Measurements from ENCODE around the gene KIAA2012. TPM values are rescaled to one million over a fixed set of nuclear protein-coding genes. Genes with fewer than 3 reads are reported as not detected.
"Not testable (repeated sequence)": the region's sequence is repeated elsewhere in the genome, so short reads cannot be mapped to it uniquely, and the experiment has no call there.

The KIAA2012 gene
- total RNA-seq, 1 donor = not detected

DNA sequence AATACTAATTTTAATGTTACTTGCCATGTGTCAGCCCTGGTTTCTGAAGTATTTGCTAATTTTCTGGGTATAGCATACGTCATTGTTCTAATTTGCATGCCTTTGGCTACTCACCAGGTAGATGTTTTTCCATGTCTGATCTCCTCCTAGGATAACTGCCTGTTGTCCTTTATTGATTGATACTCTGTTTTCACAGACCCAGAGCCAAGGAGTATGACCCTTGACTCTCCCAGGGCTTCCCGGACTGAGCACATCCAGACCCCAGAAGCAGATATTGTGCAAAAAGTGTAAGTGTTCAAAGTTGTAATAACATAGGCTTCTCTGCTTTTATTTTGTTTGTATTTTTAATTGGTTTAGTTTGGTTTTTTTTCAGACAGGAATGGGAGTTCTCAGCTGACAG is 111.5 kb downstream of the KIAA2012 start:
- no peak for DNase-seq (ENCODE audit: low read depth in 2 of 3, low spot score in 2 of 3)

DNA sequence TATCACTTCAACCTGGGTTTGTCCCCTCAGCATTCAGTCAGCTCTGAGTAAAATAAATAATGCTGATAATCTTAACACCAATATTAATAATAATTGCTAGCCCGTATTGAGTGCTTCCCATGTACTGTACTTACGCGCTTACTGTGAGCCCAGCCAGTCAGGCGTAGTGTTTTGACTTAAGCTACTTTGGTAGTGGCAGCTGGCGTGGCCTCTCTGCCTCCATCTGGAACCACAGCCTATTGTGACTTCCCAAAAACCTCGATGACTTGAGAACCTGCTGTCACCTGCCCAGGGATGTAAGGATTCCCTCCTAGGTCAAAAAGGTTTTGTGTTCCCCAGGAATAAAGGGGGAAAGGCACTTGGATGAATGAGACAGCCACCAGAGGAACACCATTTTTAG is 112.1 kb downstream of the KIAA2012 start:
- no peak for DNase-seq (ENCODE audit: low read depth in 2 of 3, low spot score in 2 of 3)

DNA sequence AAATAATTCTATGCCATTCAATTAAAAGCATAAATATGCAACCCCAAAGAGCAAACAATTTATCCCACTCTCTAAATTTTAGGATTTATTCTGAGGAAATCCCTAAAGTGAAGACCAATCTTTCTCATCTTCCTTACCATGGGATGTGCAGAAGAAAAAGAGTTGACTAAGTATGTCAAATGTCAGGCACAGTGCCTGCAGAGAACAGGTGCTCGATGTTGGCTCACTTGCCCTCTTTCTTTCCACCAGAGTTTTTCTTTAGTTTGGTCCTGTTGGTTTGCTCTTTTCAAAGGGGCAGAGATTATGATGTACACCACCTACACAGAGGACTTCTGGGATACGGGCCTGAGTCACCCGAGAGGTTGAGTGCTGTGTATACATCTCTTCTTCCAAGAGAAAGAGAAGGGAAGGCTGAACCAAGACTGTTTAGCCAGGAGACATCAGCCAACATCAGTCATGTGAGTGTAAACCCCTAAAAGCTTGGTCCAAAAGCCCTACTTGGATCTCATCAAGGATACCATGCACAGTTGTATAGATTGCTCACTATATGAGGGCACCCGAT is 113.7 kb downstream of the KIAA2012 start:
- DNase-seq (ENCODE audit: low read depth in 2 of 3, low spot score in 2 of 3) = no peak

DNA sequence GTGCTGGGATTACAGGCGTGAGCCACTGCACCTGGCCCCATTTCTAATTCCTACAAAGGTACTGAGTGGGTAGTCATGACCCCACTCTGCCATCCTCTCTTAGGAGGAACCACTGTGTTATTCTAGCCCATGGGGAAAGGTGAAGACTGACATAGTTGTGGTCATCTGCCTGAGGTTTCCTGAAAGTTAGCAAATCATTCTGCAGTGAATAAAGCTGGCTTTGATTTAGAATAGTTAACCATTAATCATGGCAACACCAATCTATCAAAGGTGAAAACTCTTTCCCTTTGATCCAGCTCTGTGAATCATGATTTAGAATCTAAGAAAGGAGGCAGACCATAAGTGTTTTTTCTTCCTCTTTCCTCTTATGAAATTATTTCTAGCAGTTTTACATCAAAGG is 114.5 kb downstream of the KIAA2012 start:
- DNase-seq (ENCODE audit: low read depth in 2 of 3, low spot score in 2 of 3) = no peak

DNA sequence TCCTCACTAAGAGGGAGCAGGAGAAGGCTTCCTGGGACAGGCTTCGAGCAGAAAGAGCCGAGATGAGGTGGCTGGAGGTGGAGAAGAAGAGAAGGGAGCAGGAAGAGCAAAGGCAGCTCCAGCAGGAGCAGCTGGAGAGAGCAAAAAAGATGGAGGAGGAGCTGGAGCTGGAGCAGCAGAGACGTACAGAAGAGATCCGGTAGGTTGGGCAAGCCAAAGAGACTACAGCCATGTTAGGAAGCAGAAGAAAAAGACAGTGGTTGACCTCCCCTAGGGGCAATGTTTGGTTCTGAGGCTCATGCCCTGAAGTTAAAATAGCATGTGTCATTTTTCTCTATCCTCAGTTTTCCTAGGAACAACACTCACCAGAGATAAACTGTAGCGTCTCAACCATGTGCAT is 120.2 kb downstream of the KIAA2012 start:
- no peak for DNase-seq (ENCODE audit: low read depth in 2 of 3, low spot score in 2 of 3)

DNA sequence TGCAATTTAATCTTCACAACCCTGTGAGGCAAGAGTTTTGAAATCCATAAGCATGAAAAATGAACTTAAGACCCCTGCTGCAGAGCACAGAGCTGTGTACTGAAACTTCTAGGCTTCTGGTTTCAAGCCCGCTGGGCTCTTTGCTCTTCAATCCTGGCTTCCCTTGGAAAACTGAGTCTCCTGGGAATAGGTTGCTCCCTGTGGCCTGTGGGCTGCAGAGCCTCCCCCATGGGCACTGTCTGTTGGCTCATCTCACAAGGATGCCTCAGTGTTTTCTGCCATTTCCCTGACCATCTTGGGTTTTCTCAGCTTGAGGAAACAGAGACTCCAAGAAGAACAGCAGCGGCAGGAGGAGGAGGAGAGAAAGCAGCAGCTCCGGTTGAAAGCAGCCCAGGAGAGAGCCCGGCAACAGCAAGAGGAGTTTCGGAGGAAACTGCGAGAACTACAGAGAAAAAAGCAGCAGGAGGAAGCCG is 120.9 kb downstream of the KIAA2012 start:
- no peak for DNase-seq (ENCODE audit: low read depth in 2 of 3, low spot score in 2 of 3)

DNA sequence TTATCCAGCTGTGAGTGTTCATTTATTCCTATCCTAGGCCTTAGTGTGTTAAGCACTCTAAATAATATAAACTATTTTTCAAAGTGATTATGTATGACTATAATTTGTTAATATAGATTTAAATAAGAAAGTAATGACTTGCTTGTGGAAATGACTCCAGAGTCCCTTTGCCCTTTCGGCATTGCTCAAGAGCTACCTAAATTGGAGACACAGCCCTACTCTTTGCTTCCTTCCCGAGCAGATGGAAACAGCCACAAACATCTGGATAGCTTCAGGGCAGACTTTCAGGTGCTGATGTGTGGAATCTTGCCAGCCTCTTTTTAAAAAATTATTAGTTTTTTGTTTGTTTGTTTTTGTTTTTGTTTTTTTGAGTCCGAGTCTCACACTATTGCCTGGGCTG is 121.4 kb downstream of the KIAA2012 start:
- DNase-seq (ENCODE audit: low read depth in 2 of 3, low spot score in 2 of 3) = no peak

DNA sequence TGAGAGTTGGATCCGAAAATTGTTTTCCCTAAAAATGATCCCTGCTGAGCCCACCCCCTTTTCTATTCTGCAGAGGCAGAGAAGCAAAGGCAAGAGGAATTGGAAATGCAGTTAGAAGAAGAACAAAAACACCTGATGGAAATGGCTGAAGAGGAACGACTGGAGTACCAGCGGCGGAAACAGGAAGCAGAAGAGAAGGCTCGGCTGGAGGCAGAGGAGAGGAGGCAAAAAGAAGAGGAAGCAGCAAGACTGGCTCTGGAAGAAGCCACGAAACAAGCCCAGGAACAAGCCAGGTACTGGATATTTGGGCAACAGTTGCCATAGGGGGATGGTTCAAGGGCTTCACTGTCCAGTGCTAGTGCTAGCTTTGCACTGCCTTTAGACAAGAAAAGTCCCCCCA is 123.7 kb downstream of the KIAA2012 start:
- no peak for DNase-seq (ENCODE audit: low read depth in 2 of 3, low spot score in 2 of 3)

DNA sequence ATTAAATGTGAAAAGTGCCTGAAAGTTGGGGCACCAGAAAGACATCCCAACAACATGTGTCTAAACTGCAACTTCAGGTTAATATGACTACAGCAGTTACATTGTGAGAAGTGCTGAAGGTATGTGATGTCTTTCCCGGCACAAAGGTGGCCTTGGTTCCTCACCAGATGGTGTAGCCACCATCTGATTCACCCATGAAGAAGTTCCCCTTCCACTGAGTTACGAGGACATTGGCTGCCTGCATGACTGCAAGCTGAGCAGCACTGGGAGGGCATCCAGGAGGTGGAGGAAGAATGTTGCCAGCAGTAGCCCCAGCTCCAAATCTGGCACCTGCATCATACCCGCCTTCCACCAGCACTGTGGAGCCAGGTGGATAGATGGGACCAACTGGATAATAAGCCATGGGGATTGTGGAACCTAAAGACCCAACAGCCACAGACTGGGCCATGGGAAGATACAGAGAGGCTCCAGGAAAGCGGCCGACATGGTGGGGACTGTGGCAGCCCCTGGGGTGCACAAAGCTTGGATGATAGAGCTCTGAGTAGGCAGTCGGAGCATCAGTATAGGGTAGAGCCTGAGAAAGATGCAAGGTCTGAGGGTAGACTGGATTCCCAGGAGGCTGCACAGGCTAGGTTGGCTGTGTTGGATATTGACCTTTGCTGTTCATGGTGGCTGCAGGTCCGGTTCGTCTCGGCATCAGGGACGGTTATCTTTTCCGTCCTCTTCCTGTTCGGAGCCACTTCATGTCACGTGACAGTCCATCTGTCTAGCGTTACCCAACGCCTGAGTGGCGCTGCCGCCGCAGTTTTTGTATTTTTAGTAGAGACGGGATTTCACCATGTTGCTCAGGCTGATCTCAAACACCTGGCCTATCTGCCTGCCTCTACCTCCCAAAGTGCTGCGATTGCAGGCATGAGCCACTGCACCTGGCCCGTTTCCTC is 128.4 kb downstream of the KIAA2012 start:
- DNase-seq (ENCODE audit: low read depth in 2 of 3, low spot score in 2 of 3) = no peak

DNA sequence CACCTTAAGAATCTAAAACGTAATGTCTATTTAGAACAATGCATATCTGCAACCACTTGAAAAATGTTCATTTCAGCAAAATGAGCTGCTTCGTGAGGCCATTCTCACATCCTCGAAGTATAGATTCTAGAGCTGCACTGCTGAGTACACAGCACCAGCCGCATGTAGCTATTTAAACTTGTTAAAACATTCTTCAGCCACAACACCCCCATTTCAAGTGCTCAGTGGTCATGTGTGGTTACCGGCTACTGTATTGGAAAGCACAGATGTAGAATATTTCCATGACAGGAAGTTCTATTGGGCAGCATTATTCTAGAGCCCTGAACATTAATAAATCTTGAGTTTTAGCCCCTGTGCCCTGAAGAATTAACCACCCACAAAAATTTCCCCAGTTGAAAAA is 130.3 kb downstream of the KIAA2012 start:
- DNase-seq (ENCODE audit: low read depth in 2 of 3, low spot score in 2 of 3) = no peak

DNA sequence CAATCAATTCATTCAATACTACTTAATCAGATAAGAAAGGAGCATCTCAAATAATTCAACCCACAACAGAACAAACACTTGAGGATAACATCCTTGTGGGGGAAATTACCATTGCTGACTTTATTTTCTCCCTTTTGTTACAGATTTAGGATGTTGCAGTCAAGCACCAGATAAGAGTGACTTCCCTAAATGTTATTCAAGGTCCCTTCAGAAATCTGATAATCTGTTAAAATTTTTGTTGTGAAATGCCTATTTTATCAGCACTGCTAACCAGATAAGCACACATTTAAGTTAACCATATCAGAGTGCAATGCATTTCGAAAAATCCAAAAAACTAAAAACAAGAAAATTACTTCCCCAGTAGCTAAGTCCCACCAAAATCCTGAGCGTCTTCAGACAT is 131.8 kb downstream of the KIAA2012 start:
- peak in 1 of 3 donors; percentile 12 for DNase-seq (ENCODE audit: low read depth in 2 of 3, low spot score in 2 of 3)

DNA sequence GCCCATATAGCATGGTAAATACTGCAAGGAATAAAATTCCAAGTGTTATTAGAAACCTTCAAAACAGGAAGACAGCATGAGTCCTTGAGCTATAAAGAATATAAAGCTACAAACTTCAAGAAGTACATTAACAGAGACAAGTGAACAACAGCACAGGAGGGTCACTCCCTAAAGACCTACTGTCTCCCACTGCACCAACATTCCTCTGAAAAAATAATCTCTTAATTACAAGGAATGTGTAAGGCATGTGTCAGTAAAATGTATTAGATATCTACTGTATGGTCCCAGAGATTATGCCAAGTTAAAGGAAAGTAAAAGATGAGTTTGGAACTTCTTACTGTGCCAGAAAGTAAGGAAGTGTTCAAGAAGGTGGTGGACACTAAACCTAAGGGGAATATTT is 135.5 kb downstream of the KIAA2012 start:
- no peak for DNase-seq (ENCODE audit: low read depth in 2 of 3, low spot score in 2 of 3)

DNA sequence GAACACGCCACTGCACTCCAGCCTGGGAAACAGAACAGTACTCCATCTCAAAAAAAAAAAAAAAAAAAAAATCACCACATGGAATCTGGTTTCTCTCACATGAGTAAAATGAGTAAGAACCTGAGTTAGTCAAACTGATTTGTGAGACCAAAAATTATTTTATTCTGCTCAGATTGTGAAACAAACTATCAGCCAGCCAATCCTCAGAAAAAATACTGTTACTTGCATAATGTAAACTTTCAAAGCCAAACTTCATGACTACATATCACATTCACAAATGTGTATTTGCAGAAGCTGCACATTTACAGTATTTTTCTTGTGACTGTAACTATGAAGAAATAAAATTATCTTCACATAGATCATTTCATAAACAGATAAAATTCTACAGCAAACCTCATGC is 142.1 kb downstream of the KIAA2012 start:
- no peak for DNase-seq (ENCODE audit: low read depth in 2 of 3, low spot score in 2 of 3)

DNA sequence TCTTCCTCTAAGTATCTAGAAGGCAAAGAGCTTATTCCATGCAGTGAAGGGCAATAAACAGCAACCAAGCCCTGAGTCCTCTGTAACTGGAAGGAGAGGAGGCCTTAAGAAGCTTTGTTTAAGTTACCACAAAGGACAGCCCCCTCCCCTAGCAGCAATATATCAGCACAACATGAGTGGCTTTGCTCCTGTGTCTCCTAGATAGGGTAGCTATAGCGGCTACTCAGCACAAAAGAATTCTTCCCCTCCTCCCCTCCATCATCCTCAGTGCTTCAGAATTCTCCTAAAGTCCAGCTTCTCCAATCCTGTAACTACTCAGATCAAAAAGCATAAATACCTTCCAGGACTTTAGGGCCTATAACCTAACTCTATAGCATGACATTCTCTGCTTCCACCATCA is 148.8 kb downstream of the KIAA2012 start:
- peak in 1 of 3 donors; percentile 13 for DNase-seq (ENCODE audit: low read depth in 2 of 3, low spot score in 2 of 3)

DNA sequence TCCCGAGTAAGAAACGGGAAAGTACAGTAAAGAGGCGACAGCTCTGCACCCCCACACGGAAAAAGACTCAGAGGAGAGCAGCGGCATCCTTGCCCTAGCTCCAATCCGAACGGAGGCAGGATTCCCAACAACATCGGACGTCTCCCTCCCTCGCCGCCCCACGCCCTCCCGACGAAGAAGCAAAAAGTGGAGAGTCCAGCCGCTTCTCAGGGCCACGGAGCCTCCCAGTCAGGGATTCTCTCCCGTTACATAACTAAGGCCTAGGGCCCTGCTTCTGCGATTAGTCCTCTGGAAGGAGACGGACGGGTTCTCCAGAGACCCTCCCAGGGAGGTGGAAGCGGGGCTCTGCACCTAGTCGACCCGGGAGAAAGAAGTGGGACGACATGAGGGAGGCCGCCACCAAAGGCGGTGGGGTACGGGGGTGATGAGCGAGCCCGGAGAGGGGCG is 164.8 kb downstream of the KIAA2012 start:
- DNase-seq (ENCODE audit: low read depth in 2 of 3, low spot score in 2 of 3) = peak in 2 of 3 donors; percentile 4 to 33

DNA sequence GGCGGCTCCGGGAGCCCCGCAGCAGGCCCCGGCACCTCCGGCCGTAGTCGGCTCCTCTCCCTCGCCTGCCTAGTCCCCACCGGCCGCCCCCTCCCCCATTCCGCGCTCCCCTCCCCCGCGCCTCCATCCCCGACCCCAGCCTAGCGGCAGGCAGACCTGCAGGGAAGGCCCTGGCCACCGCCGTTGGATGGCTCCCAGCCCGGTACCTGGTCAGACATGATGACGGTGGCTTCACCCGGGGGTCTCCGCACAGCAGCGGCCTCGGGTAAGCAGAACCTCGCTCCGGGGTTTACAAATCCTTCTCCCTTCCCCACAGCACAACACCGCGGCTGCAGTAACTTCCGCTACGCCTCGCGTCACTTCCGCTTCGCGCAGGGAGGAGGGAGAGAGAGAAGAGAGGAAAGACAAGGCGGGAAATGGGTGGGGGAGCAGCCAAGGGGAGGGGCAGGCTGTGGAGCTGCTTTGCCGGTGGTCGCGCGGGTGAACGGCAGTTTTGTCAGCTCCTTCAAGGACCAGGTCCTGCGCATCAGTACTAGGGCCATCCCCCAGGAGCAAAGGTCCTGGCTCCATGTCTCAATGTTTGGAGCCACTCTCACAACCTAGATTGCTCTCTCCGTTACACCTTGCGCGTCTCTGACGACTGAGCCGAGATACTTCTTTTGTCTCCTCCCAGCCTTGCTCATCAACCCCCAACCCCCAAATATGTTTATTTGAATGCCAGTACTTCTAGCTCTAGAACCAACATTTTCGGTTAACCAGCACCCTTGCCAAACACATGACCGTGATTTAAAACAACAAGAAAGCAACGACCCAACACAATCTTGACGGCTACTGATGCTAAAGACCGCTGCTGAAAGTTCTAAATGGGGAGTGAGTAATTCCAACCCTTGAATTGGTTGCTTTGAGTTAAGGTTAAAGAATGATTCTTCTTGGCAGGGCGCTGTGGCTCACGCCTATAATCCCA is 165.5 kb downstream of the KIAA2012 start, which contains the start of gene SUMO1:
TSS of gene SUMO1 (minus strand) at position 364 of the 964 bp plus-strand sequence. CDS start at position 218, 146 bp downstream.
- peak; percentile 71 to 99 (median 94) for DNase-seq (ENCODE audit: low read depth in 2 of 3, low spot score in 2 of 3)

DNA sequence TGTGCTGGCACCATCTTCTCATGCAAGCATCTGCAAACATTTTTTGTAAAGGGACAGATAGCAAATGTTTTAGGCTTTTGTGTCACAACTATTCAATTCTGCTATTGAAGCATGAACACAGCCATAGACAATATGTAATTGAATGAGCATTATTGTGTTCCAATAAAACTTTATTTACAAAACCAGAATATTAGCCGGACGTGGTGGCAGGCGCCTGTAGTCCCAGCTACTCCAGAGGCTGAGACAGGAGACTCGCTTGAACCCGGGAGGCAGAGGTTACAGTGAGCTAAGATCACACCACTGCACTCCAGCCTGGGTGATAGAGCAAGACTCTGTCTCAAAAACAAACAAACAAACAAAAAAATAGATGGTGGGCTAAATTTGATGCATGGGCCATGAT is 174.7 kb downstream of the KIAA2012 start:
- not testable (repeated sequence) for DNase-seq (ENCODE audit: low read depth in 2 of 3, low spot score in 2 of 3)

DNA sequence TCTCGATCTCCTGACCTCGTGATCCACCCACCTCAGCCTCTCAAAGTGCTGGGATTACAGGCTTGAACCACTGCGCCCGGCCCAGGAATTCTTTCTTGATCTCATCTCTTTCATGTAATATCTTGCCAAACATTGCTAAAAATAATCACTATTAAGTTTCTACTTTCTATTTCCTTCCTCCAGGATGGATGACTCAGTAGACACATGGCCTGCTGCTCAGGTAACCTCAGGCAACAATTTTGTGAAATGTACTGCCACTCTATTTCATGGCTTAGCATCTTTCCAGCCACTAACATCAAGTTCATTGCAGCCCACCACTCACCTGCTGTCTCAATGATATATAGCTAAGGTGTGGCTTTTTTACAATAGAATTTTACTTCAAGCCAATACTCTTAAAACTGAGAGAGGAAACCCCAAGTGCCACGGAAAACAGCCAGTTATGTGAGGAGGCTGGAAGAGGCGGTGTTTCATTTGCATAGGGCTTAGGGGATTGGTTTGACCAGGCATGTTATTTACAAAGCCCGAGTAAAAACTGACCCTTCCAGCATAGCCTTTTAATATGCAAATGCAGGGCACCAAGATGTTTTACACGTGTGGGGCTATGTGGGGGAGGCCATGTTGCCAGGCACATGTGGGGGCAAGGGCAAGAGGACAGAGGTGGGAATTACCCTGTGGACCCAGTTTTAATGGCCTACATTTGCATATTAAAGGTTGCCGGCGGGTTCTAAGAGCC is 176.6 kb downstream of the KIAA2012 start:
- no peak for DNase-seq (ENCODE audit: low read depth in 2 of 3, low spot score in 2 of 3)

DNA sequence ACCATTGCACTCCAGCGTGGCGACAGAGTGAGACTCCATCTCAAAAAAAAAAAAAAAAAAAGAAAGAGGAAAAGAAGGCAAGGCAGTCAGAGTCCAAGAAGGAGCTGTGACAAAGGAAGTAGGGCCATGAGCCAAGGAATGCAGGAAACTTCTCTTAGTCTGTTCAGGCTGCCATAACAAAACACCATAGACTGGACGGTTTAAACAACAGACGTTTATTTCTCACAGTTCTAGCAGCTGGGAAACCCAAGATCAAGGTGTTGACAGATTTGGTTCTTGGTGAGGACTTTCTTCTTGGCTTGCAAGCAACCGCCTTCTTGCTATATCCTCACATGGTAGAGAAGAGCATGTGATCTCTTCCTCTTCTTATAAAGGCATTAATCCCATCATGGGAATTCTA is 178.4 kb downstream of the KIAA2012 start:
- no peak for DNase-seq (ENCODE audit: low read depth in 2 of 3, low spot score in 2 of 3)
